Endothelial cell of umbilical vein (primary cell): ENCODE results near the gene GOLT1A. TPM values are rescaled to one million over a fixed set of nuclear protein-coding genes. Genes with fewer than 3 reads are reported as not detected.

Experiments used
- BruUV-seq: library from RNA; stranded (reverse); fragments of 400-500 nt; replicated peaks from 2 replicates; lab custom pipeline; 2021; lab: Mats Ljungman, UMichigan
- CTCF ChIA-PET: fragments of 300-600, 350-600 bp; sonication (Branson Sonifier 250); formaldehyde crosslinking; loops from one replicate; lab custom pipeline; 2021; ENCODE audit warnings: antibody characterized with exemption, inconsistent platforms; lab: Charles Lee
- POLR2A ChIA-PET: fragments of 300-600, 350-600 bp; sonication (Branson Sonifier 250); formaldehyde crosslinking; loops from one replicate; lab custom pipeline; 2021; ENCODE audit warnings: antibody characterized with exemption, inconsistent platforms; lab: Charles Lee
- DNase-seq: peaks from one replicate; pipeline ENCODE4 v3.0.0-alpha.2; 2011; ENCODE audit warnings: low read depth, low spot score
- FAIRE-seq: peaks from 2 replicates; lab custom pipeline; 2011; peaks lifted over from hg19 to GRCh38; lab: Jason Lieb, UNC
- H2AFZ ChIP-seq: 2 replicates; pipeline ENCODE4 v1.6.0; 2012; ENCODE audit warnings: low read depth, low read length, control low read depth, inconsistent platforms
- H3K27ac ChIP-seq: 2 replicates; pipeline ENCODE4 v1.5.1; 2011; ENCODE audit warnings: low read depth, mild to moderate bottlenecking, control low read depth, low read length, moderate library complexity; ENCODE audit not compliant: insufficient read depth
- H3K27me3 ChIP-seq, 2 experiments: 2 replicates each; pipeline versions ENCODE4 v1.6.0 to v1.6.1; 2011; ENCODE audit warnings: low read length in 2 of 2, mixed read lengths in 1 of 2; ENCODE audit not compliant: control insufficient read depth in 2 of 2, insufficient read depth in 2 of 2
- H3K36me3 ChIP-seq, 2 experiments: 2 replicates in 1 of 2; 3 replicates in 1 of 2; pipeline ENCODE4 v1.5.1; 2011; ENCODE audit warnings: low read length in 2 of 2, mild to moderate bottlenecking in 1 of 2, moderate library complexity in 1 of 2; ENCODE audit not compliant: control insufficient read depth in 2 of 2, insufficient read depth in 2 of 2; ENCODE audit errors: extremely low read depth in 1 of 2
- H3K4me1 ChIP-seq: 3 replicates; pipeline ENCODE4 v1.5.1; 2011; ENCODE audit warnings: mild to moderate bottlenecking, low read length; ENCODE audit not compliant: control insufficient read depth, insufficient read depth; ENCODE audit errors: extremely low read depth
- H3K4me2 ChIP-seq: 2 replicates; pipeline ENCODE4 v1.6.1; 2011; ENCODE audit warnings: low read length, control low read depth, mixed read lengths; ENCODE audit not compliant: insufficient read depth
- H3K4me3 ChIP-seq, 3 experiments: fragments of 200-600 bp in 1 of 3; sonication (generic), shearing (Covaris generic) in 1 of 3; replicated peaks in 1 of 3; 2 replicates each; pipeline ENCODE4 v1.5.1; 2011 to 2016; ENCODE audit warnings: control low read depth in 3 of 3, low read length in 3 of 3, mild to moderate bottlenecking in 2 of 3, inconsistent platforms in 1 of 3, low read depth in 1 of 3, moderate library complexity in 1 of 3; ENCODE audit not compliant: insufficient read depth in 1 of 3
- H3K79me2 ChIP-seq: 2 replicates; pipeline ENCODE4 v1.6.0; 2012; ENCODE audit warnings: low read length, inconsistent platforms; ENCODE audit not compliant: control insufficient read depth, insufficient read depth
- H3K9ac ChIP-seq: replicated peaks from 2 replicates; pipeline ENCODE3; 2011; ENCODE audit warnings: low read length, control low read depth; ENCODE audit not compliant: insufficient read depth; ENCODE audit errors: extremely low read depth
- H3K9me1 ChIP-seq: replicated peaks from 3 replicates; pipeline ENCODE4 v1.6.0; 2011; ENCODE audit warnings: mild to moderate bottlenecking, low read length; ENCODE audit not compliant: control insufficient read depth, insufficient read depth; ENCODE audit errors: extremely low read depth
- H3K9me3 ChIP-seq: replicated peaks from 2 replicates; pipeline ENCODE4 v1.5.1; 2012; ENCODE audit warnings: low read length, inconsistent platforms; ENCODE audit not compliant: control insufficient read depth, insufficient read depth
- H4K20me1 ChIP-seq: replicated peaks from 2 replicates; pipeline ENCODE3; 2011; ENCODE audit warnings: mild to moderate bottlenecking, low read length; ENCODE audit not compliant: control insufficient read depth, insufficient read depth; ENCODE audit errors: extremely low read depth
- EZH2 ChIP-seq: IDR thresholded peaks from 2 replicates; pipeline ENCODE4 v1.6.1; 2012; ENCODE audit warnings: borderline replicate concordance, low read depth, mild to moderate bottlenecking, moderate library complexity, low read length, inconsistent platforms; ENCODE audit not compliant: severe bottlenecking
- FOS ChIP-seq: IDR thresholded peaks from 2 replicates; pipeline ENCODE4 v1.6.1; 2011; ENCODE audit warnings: mild to moderate bottlenecking, low read length, moderate library complexity, borderline replicate concordance; ENCODE audit not compliant: insufficient read depth
- GATA2 ChIP-seq: IDR thresholded peaks from 2 replicates; pipeline ENCODE4 v1.7.0; 2011; ENCODE audit warnings: low read depth, mild to moderate bottlenecking, moderate library complexity, mixed read lengths, low read length; ENCODE audit not compliant: insufficient read length, insufficient read depth
- JUN ChIP-seq: IDR thresholded peaks from 2 replicates; pipeline ENCODE4 v1.6.1; 2011; ENCODE audit warnings: borderline replicate concordance, low read depth; ENCODE audit not compliant: insufficient read length, insufficient read depth
- MYC ChIP-seq: IDR thresholded peaks from one replicate; pipeline ENCODE4 v1.6.1; 2011; ENCODE audit warnings: mild to moderate bottlenecking, low read depth, low read length
- POLR2A ChIP-seq: IDR thresholded peaks from 2 replicates; pipeline ENCODE4 v1.6.1; 2012; ENCODE audit warnings: low read depth, mild to moderate bottlenecking, control low read depth, low read length
- POLR2AphosphoS5 ChIP-seq: IDR thresholded peaks from 2 replicates; pipeline ENCODE4 v1.6.1; 2012; ENCODE audit warnings: low read depth, mild to moderate bottlenecking, control low read depth, low read length, moderate library complexity; ENCODE audit not compliant: insufficient read depth
- dilution Hi-C: fragments of 300-500 bp; cut with MboI; formaldehyde crosslinking; loops from one replicate; pipeline ENCODE4 v1.15.0; 2019; ENCODE audit warnings: low sequenced_read_pairs; ENCODE audit not compliant: extremely low pct_ligation_motif_present
- intact Hi-C: fragments of 100-400 bp; cut with micrococcal nuclease; formaldehyde crosslinking; loops from one replicate; pipeline ENCODE4 v1.10.0; 2022
- polyA plus RNA-seq, 4 experiments: library from polyadenylated mRNA; depleted of rRNA in 3 of 4; stranded (reverse) in 3 of 4; unstranded in 1 of 4; fragments of >200 nt; gene quantifications; 2 replicates each; pipeline versions ENCODE4 v1.2.1 to v1.2.3, GENCODE V29; 2011 to 2012; ENCODE audit warnings: missing spikeins in 1 of 4
- total RNA-seq: library from RNA; stranded (reverse); gene quantifications from 2 replicates; pipeline ENCODE4 v1.2.3, GENCODE V29; 2021
- TF ChIP-seq, protein P1 (sequence below): IDR thresholded peaks from 2 replicates; pipeline ENCODE4 v1.6.1; 2011; ENCODE audit not compliant: insufficient read depth, insufficient read length
- TF ChIP-seq, protein P2 (sequence below), 2 donors: IDR thresholded peaks; 1 replicate in 1 of 2; 2 replicates in 1 of 2; pipeline ENCODE4 v1.5.1; 2011; ENCODE audit warnings: low read length in 2 of 2, mild to moderate bottlenecking in 2 of 2, moderate library complexity in 2 of 2, control low read depth in 1 of 2, inconsistent platforms in 1 of 2, low read depth in 1 of 2; ENCODE audit not compliant: insufficient read depth in 1 of 2; ENCODE audit errors: extremely low read depth in 1 of 2

GOLT1A gene
- total and polyA plus RNA-seq, 2 donors (not counting 3 experiments of a cell fraction or from before 2014, with no cell fraction given): not detected

GRCh38 chr1:204202481-204202880, 11.3 kb downstream of the GOLT1A start:
- TF ChIP-seq JUN: no peak
- TF ChIP-seq, protein P1, sequence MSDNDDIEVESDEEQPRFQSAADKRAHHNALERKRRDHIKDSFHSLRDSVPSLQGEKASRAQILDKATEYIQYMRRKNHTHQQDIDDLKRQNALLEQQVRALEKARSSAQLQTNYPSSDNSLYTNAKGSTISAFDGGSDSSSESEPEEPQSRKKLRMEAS: no peak
- no peak for TF ChIP-seq FOS
- no peak for TF ChIP-seq POLR2AphosphoS5
- TF ChIP-seq EZH2: no peak
- TF ChIP-seq POLR2A: no peak
- no peak for TF ChIP-seq GATA2
- no peak for TF ChIP-seq MYC
- TF ChIP-seq, protein P2, sequence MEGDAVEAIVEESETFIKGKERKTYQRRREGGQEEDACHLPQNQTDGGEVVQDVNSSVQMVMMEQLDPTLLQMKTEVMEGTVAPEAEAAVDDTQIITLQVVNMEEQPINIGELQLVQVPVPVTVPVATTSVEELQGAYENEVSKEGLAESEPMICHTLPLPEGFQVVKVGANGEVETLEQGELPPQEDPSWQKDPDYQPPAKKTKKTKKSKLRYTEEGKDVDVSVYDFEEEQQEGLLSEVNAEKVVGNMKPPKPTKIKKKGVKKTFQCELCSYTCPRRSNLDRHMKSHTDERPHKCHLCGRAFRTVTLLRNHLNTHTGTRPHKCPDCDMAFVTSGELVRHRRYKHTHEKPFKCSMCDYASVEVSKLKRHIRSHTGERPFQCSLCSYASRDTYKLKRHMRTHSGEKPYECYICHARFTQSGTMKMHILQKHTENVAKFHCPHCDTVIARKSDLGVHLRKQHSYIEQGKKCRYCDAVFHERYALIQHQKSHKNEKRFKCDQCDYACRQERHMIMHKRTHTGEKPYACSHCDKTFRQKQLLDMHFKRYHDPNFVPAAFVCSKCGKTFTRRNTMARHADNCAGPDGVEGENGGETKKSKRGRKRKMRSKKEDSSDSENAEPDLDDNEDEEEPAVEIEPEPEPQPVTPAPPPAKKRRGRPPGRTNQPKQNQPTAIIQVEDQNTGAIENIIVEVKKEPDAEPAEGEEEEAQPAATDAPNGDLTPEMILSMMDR (IDR thresholded peaks at IDR 0.05; ENCODE audit: extremely low read depth in 1 of 2, insufficient read depth in 1 of 2, low read depth in 1 of 2, low read length in 2 of 2): no peak
- no peaks in the 10 kb centered on the region for H4K20me1 ChIP-seq
- intact Hi-C loops (no loop called here), dilution Hi-C loops (no loop called here)
- H2AFZ ChIP-seq: no peak overlapping the region
- H3K4me3 ChIP-seq: no peak overlapping the region
- no peaks in the 10 kb centered on the region for H3K9me3 ChIP-seq
- ChIA-PET POLR2A (no interaction called here), CTCF (interaction anchor here (0.6 to 11.0 kb wide), 2 partner anchors 31 to 51 kb away, joined by 3 to 770 read pairs; partner anchors contain the start of genes ETNK2 and REN)
- H3K79me2 ChIP-seq: no peaks in the 10 kb centered on the region
- no peaks in the 10 kb centered on the region for H3K9me1 ChIP-seq
- FAIRE-seq: no peak
- BruUV-seq: no TSS peak
- H3K9ac ChIP-seq: no peak overlapping the region
- H3K36me3 ChIP-seq: no peaks in the 10 kb centered on the region
- H3K4me1 ChIP-seq: peaks cover 24% of the 10 kb centered on the region
- DNase-seq: no peak
- H3K27me3 ChIP-seq: no peaks in the 10 kb centered on the region
- H3K4me2 ChIP-seq: no peak overlapping the region
- no peak overlapping the region for H3K27ac ChIP-seq
